Measurements from ENCODE around the gene OR2V2. TPM values are rescaled to one million over a fixed set of nuclear protein-coding genes. Genes with fewer than 3 reads are reported as not detected.

The OR2V2 gene
- total and polyA plus RNA-seq, 10 of the 15 experiments (the other 5 are each of a cell fraction or from before 2014, with no cell fraction given) = 0.26 TPM; not detected in 9

DNA sequence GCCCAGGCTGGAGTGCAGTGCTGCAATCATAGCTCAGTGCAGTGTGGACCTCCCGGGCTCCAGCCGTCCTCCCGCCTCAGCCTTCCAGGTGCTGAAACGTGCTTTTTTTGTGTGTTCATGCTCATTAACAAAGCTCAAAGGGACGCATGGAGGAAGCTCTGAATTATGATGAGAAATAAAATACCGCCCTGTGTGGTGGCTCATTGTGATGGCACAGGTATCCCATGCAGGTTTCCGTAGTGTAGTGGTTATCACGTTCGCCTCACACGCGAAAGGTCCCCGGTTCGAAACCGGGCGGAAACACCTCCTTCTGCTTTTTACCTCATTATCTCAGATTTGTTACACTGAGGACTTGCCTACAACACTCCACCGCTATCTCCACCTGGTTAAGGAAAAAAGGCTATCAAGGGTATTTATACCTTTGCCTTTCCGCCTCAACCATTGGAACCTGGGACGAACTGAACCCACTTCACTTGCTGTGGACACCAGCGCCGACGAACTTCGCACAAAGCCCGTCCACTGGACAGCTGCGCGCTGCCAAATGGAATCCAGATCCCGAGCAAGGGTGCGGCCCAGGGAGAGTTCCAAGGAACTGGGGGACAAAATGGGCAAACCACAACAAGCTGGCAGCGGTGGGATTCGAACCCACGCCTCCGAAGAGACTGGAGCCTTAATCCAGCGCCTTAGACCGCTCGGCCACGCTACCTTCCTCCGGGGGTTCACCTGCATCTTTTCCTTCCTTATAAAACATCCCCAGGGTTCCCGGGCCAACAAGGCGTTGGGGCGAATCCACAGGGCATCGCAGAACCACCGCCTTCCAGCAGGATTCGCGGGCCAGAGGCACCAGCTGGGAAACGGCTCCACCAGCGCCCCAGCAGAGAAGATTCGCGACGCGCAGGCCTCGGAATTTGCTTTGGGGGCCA lies 26.3 kb downstream of the OR2V2 start (continued):
- TF ChIP-seq TCF7 (IDR thresholded peaks at IDR 0.05; ENCODE audit: borderline replicate concordance) = no peak
- TF ChIP-seq SMAD1 (IDR thresholded peaks at IDR 0.05; ENCODE audit: low read depth, partially characterized antibody) = no peak
- TF ChIP-seq MEF2A (IDR thresholded peaks at IDR 0.05; ENCODE audit: insufficient read depth, low read depth, low read length) = no peak; the same call in 1 of the 2 replicates
- no peak for TF ChIP-seq FOS (IDR thresholded peaks at IDR 0.05; ENCODE audit: borderline replicate concordance, extremely low read depth, insufficient read length)
- TF ChIP-seq, protein P1, sequence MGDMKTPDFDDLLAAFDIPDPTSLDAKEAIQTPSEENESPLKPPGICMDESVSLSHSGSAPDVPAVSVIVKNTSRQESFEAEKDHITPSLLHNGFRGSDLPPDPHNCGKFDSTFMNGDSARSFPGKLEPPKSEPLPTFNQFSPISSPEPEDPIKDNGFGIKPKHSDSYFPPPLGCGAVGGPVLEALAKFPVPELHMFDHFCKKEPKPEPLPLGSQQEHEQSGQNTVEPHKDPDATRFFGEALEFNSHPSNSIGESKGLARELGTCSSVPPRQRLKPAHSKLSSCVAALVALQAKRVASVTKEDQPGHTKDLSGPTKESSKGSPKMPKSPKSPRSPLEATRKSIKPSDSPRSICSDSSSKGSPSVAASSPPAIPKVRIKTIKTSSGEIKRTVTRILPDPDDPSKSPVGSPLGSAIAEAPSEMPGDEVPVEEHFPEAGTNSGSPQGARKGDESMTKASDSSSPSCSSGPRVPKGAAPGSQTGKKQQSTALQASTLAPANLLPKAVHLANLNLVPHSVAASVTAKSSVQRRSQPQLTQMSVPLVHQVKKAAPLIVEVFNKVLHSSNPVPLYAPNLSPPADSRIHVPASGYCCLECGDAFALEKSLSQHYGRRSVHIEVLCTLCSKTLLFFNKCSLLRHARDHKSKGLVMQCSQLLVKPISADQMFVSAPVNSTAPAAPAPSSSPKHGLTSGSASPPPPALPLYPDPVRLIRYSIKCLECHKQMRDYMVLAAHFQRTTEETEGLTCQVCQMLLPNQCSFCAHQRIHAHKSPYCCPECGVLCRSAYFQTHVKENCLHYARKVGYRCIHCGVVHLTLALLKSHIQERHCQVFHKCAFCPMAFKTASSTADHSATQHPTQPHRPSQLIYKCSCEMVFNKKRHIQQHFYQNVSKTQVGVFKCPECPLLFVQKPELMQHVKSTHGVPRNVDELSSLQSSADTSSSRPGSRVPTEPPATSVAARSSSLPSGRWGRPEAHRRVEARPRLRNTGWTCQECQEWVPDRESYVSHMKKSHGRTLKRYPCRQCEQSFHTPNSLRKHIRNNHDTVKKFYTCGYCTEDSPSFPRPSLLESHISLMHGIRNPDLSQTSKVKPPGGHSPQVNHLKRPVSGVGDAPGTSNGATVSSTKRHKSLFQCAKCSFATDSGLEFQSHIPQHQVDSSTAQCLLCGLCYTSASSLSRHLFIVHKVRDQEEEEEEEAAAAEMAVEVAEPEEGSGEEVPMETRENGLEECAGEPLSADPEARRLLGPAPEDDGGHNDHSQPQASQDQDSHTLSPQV (IDR thresholded peaks at IDR 0.05) = no peak
- no peak for TF ChIP-seq CHD1 (IDR thresholded peaks at IDR 0.05; ENCODE audit: low read depth, low read length)
- peak; percentile 71 for TF ChIP-seq CREB1 (IDR thresholded peaks at IDR 0.05; ENCODE audit: low read depth)
- no peak for TF ChIP-seq ZBED1 (IDR thresholded peaks at IDR 0.05; ENCODE audit: borderline replicate concordance)
- no peak for TF ChIP-seq SMC3 (IDR thresholded peaks at IDR 0.05; ENCODE audit: borderline replicate concordance, low read length)
- peak; percentile 46 to 52; a peak in 2 of 4 replicates for TF ChIP-seq IKZF2 (IDR thresholded peaks at IDR 0.05)
- TF ChIP-seq KLF5 (IDR thresholded peaks at IDR 0.05; ENCODE audit: partially characterized antibody) = peak; percentile 60
- TF ChIP-seq NKRF (conservative IDR thresholded peaks at IDR 0.05) = no peak; the same call in 1 of the 2 replicates
- no peak for TF ChIP-seq ZZZ3 (IDR thresholded peaks at IDR 0.05; ENCODE audit: control insufficient read depth, insufficient read length, low read depth)
- TF ChIP-seq, protein P2, sequence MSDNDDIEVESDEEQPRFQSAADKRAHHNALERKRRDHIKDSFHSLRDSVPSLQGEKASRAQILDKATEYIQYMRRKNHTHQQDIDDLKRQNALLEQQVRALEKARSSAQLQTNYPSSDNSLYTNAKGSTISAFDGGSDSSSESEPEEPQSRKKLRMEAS (IDR thresholded peaks at IDR 0.05; ENCODE audit: low read depth, low read length) = no peak
- TF ChIP-seq RELA (IDR thresholded peaks at IDR 0.05; ENCODE audit: borderline replicate concordance, partially characterized antibody) = no peak
- no peak for TF ChIP-seq RBBP5 (conservative IDR thresholded peaks at IDR 0.05)
- no peak for TF ChIP-seq KDM1A (IDR thresholded peaks at IDR 0.05; ENCODE audit: borderline replicate concordance)
- TF ChIP-seq EP300 (IDR thresholded peaks at IDR 0.05; ENCODE audit: borderline replicate concordance in 1 of 2, control insufficient read depth in 1 of 2, low read depth in 2 of 2, low read length in 2 of 2) = no peak
- peak; percentile 39; the same call in 1 of the 2 replicates for TF ChIP-seq NR2F1 (conservative IDR thresholded peaks at IDR 0.05)
- TF ChIP-seq ZSCAN29 (IDR thresholded peaks at IDR 0.05) = peak; percentile 70; the same call in 1 of the 2 replicates
- TF ChIP-seq RUNX3 (IDR thresholded peaks at IDR 0.05; ENCODE audit: low read length) = peak; percentile 64
- TF ChIP-seq CEBPB (IDR thresholded peaks at IDR 0.05; ENCODE audit: borderline replicate concordance in 1 of 2, low read depth in 2 of 2, low read length in 2 of 2) = no peak
- TF ChIP-seq SUZ12 (IDR thresholded peaks at IDR 0.05; ENCODE audit: unreplicated experiment) = no peak
- TF ChIP-seq HDAC6 (IDR thresholded peaks at IDR 0.05; ENCODE audit: unreplicated experiment) = no peak
- no peak for TF ChIP-seq JUNB (IDR thresholded peaks at IDR 0.05)
